Muscle of leg (tissue), 11 donors: ENCODE data around the gene MORF4L1. TPM values are rescaled to one million over a fixed set of nuclear protein-coding genes. Genes with fewer than 3 reads are reported as not detected.
"Not testable (repeated sequence)": the region's sequence is repeated elsewhere in the genome, so short reads cannot be mapped to it uniquely, and the experiment has no call there.

Experiments
- DNase-seq: peaks from one replicate; pipeline ENCODE4 v3.0.0; 2013
- H3K27ac ChIP-seq: one replicate; pipeline ENCODE4 v1.5.1; 2013; ENCODE audit warnings: mild to moderate bottlenecking, low read length, control low read depth
- H3K27me3 ChIP-seq: one replicate; pipeline ENCODE4 v1.6.1; 2013; ENCODE audit warnings: low read length; ENCODE audit not compliant: control insufficient read depth, insufficient read depth
- H3K36me3 ChIP-seq: one replicate; pipeline ENCODE4 v1.6.1; 2013; ENCODE audit warnings: low read length; ENCODE audit not compliant: control insufficient read depth, insufficient read depth
- H3K4me1 ChIP-seq: one replicate; pipeline ENCODE4 v1.6.1; 2013; ENCODE audit warnings: low read length; ENCODE audit not compliant: control insufficient read depth, insufficient read depth
- H3K4me3 ChIP-seq: one replicate; pipeline ENCODE4 v1.5.1; 2013; ENCODE audit warnings: low read length, control low read depth
- H3K9me3 ChIP-seq: replicated peaks from 2 replicates; pipeline ENCODE4 v1.6.1; 2013; ENCODE audit warnings: low read depth, low read length; ENCODE audit not compliant: control insufficient read depth
- WGBS: methylation state at CpG from one replicate; pipeline ENCODE4 v1.1.5; 2013; ENCODE audit warnings: missing lambda C conversion rate; ENCODE audit not compliant: insufficient coverage; 5-methylcytosine and 5-hydroxymethylcytosine counted together
- polyA plus RNA-seq, 8 donors: library from polyadenylated mRNA; unstranded; fragments of 120-200 nt; gene quantifications; one replicate each; pipeline versions ENCODE4 v1.2.1 to v1.2.3, GENCODE V29; 2013; ENCODE audit warnings: inconsistent platforms in 1 of 8, low replicate concordance in 1 of 8; ENCODE audit not compliant: insufficient read length in 8 of 8, insufficient read depth in 1 of 8
- total RNA-seq: library from RNA; stranded (reverse); fragments of 120-200 nt; gene quantifications from one replicate; pipeline ENCODE4 v1.2.4, GENCODE V29; 2013

MORF4L1 gene
- total and polyA plus RNA-seq, 9 donors, result 285 to 656 (median 558) TPM

DNA sequence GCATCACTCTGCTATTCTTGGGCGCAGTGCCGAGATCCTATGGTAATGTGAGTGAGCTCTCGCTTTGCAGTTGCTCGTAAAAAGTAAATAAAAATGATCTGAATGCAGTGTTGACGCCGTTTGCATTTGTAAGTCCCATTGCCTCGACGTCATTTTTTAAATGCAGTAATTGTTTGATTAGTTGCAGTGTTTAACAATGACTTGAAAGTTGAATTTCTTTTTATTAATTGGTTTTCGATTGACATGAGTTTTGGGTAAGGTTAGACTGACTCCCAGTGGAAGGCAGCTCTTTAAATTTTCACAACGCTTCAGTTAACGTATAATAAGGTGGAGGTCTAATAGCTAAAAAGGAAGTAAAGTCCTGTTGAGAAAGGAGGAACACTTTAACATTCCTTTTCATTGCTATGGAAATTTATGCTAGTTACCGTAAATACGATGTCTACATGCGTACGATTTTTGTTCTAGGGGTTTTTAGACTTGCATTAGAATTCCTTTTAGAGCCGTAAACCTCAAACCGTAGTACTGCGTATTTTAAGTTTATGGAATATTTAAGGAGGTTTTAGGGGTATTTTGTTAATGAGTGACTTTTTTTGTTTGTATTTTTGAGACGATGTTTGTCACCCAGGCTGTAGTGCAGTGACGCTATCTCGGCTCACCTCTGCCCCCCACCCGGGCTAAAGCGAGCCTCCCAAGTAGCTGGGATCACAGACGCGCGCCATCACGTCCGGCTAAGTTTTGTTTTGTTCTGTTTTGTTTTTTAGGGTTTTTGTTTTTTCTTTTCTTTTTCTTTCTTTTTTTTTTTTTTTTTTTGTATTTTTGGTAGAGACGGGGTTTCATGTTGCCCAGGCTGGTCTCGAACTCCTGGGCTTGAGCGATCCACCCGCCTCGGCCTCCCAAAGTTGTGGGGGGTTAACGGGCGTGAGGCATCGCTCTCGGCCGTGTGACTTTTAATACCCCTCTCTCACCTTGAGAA lies 1.4 kb downstream of the MORF4L1 start:
- Histone ChIP-seq H3K9me3 (no peaks in the 10 kb centered on the region), H3K27ac (peak overlapping the region; percentile 100), H3K36me3 (no peaks in the 10 kb centered on the region), H3K4me1 (peaks cover 18% of the 10 kb centered on the region), H3K27me3 (no peaks in the 10 kb centered on the region), H3K4me3 (peak overlapping the region; percentile 99)
- DNase-seq, result peak; percentile 60
- WGBS, result under 1% methylated on average over 13 of the region's 38 CpGs

DNA sequence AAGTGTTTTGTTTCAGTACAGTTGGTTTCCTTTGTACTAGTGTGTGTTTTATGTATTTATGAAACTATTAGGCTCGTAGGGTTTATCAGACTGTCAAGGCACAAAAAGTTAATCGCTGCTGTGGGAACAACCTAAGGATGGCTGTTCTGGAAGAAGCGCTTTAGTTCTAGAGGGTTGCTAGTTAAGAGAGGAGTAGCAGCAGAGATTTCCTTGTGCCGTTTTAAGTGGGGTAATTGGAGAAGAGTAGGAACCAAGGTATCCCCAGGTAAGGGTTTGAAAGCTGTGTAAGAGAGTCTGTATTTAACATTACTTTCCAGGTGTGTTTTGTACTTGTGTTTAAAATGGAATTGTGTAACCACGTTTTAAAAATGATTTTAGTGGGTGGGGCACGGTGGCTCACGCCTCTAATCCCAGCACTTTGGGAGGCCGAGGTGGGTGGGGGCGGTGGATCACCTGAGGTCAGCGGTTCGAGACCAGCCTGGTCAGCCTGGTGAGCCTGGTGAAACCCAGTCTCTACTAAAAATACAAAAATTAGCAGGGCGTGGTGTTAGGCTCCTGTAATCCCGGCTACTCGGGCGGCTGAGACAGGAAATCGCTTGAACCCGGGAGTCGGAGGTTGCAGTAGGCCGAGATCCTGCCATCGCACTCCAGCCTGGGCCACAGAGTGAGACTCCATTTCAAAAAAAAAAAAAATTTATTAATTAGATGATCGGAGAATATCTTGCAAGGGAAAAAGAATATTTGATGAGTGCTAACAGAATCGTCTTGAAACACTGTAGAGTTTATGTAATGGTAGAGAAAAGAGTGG lies 2.6 kb downstream of the MORF4L1 start:
- no peak overlapping the region for H3K4me3 ChIP-seq
- peaks cover 22% of the 10 kb centered on the region for H3K4me1 ChIP-seq
- no peak for DNase-seq
- no peaks in the 10 kb centered on the region for H3K27me3 ChIP-seq
- WGBS, result 35% methylated on average over 6 of the region's 22 CpGs
- no peaks in the 10 kb centered on the region for H3K9me3 ChIP-seq
- peak overlapping the region; percentile 100 for H3K27ac ChIP-seq
- no peaks in the 10 kb centered on the region for H3K36me3 ChIP-seq

DNA sequence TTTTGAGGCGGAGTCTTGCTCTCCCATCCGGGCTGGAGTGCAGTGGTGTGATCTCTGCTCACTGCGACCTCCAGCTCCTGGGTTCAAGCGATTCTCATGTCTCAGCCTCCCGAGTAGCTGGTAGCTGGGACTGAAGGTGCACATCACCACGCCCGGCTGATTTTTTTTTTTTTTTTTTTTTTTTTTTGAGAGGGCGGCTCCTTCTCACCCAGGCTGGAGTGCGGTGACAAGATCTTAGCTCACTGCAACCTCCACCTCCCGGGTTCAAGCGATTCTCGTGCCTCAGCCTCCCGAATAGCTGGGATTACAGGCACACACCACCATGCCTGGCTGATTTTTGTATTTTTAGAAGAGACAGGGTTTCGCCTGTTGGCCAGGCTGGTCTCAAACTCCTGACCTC lies 4.3 kb downstream of the MORF4L1 start:
- peaks cover 22% of the 10 kb centered on the region for H3K4me1 ChIP-seq
- 100% methylated on average over 1 of the region's 14 CpGs for WGBS
- not testable (repeated sequence) for H3K9me3 ChIP-seq, H3K27ac ChIP-seq, DNase-seq, H3K36me3 ChIP-seq, H3K4me3 ChIP-seq, H3K27me3 ChIP-seq

DNA sequence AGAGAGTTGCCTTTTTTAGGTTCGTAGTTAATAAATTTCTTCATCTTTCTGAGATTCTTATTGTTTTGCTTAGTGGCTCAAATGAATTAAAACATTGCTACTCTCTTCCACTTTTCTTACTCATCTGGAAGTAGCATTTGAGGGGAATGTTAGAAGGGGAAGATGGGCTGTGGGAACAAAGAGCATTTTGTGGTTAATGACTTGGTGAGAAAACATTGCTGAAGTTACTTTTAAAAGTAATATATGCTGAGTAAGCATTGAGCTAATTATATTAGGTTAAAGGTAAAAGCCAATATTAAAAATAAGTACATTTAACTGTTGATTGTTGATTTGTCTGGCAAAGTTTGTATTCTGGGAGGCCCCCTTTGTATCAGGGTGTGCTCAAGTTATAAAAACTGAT lies 5.7 kb downstream of the MORF4L1 start:
- Histone ChIP-seq H3K27ac (no peak overlapping the region), H3K4me1 (peaks cover 19% of the 10 kb centered on the region), H3K27me3 (no peaks in the 10 kb centered on the region), H3K4me3 (no peak overlapping the region), H3K9me3 (no peaks in the 10 kb centered on the region), H3K36me3 (peaks cover 5% of the 10 kb centered on the region)
- no CpG with 5 or more reads among the region's 1 CpG for WGBS
- DNase-seq, result no peak

DNA sequence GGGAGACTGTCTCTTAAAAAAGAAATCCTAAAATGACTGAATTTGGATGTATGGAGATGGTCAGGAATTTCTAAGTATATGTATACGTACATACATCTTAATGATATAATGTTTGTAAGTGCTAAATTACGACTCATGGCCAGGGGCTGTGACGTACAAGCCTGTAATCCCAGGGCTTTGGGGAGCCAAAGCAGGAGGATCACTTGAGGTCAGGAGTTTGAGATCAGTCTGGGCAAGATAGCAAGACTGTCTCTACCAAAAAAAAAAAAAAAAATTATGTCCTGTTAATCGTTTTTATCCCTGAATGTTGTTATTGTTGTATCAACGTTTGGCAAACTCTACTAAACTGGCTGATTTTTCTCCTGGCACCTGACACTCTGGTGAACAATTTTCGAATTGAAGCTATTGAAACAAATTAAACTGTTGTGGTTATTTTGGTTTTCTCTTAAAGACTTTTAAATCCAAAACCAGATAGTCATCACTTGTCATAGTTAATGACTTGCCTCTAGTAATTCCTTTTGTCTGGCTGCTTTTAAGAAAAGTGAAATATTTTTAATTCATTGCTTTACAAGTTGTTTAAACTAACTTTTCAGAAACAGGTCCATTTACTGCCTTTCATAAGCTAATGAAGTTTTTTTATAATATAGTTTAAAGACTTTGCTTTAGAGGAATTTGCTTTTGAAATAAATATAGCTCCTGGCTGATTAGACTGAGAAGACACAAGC lies 7.0 kb downstream of the MORF4L1 start:
- WGBS, result no CpG with 5 or more reads among the region's 6 CpGs
- no peak for DNase-seq
- Histone ChIP-seq H3K9me3 (no peaks in the 10 kb centered on the region), H3K27me3 (no peaks in the 10 kb centered on the region), H3K36me3 (peaks cover 12% of the 10 kb centered on the region), H3K27ac (no peak overlapping the region), H3K4me3 (no peak overlapping the region), H3K4me1 (peaks cover 19% of the 10 kb centered on the region)

DNA sequence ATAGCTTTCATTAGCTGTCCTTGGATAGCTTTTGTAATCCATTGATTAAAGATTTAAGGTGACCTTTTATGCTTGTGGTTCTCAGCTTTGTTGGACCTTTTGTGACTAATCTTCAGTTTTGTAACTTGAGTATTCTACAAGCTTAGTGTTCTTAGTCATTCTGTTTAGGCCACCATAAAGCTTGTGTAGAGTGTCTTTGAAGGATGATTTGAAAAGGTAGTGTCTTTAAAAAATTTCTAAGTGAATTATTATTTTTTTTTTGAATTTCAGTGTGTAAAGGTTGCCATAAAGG lies 7.5 kb downstream of the MORF4L1 start:
- H3K4me3 ChIP-seq, result no peak overlapping the region
- H3K27ac ChIP-seq, result no peak overlapping the region
- H3K4me1 ChIP-seq, result peaks cover 19% of the 10 kb centered on the region
- no peak for DNase-seq
- no peaks in the 10 kb centered on the region for H3K9me3 ChIP-seq
- H3K36me3 ChIP-seq, result peaks cover 12% of the 10 kb centered on the region
- H3K27me3 ChIP-seq, result no peaks in the 10 kb centered on the region

- no CpG with 5 or more reads among the region's 1 CpG for WGBS
- H3K36me3 ChIP-seq, result peaks cover 12% of the 10 kb centered on the region
Observed at GRCh38 chr15:78880813-78881212, 8.1 kb downstream of the MORF4L1 start.

GRCh38 chr15:78881681-78882080 lies 9.0 kb downstream of the MORF4L1 start:
- DNase-seq, result no peak
- WGBS, result no CpG with 5 or more reads among the region's 1 CpG
- no peak overlapping the region for H3K27ac ChIP-seq
- no peaks in the 10 kb centered on the region for H3K27me3 ChIP-seq
- peaks cover 19% of the 10 kb centered on the region for H3K36me3 ChIP-seq
- peaks cover 12% of the 10 kb centered on the region for H3K4me1 ChIP-seq
- H3K9me3 ChIP-seq, result no peaks in the 10 kb centered on the region
- no peak overlapping the region for H3K4me3 ChIP-seq

More at GRCh38 chr15:78880813-78881212, 8.1 kb downstream of the MORF4L1 start:
- H3K4me1 ChIP-seq, result peaks cover 16% of the 10 kb centered on the region
- no peaks in the 10 kb centered on the region for H3K9me3 ChIP-seq
- DNase-seq, result no peak
- no peak overlapping the region for H3K27ac ChIP-seq
- H3K4me3 ChIP-seq, result no peak overlapping the region
- no peaks in the 10 kb centered on the region for H3K27me3 ChIP-seq

GRCh38 chr15:78889000-78889399 lies 16.3 kb downstream of the MORF4L1 start:
- Histone ChIP-seq H3K9me3 (no peaks in the 10 kb centered on the region), H3K27ac (no peak overlapping the region), H3K27me3 (no peaks in the 10 kb centered on the region), H3K4me3 (no peak overlapping the region), H3K36me3 (peaks cover 42% of the 10 kb centered on the region), H3K4me1 (no peaks in the 10 kb centered on the region)
- WGBS, result no CpG with 5 or more reads among the region's 4 CpGs
- no peak for DNase-seq

- no peaks in the 10 kb centered on the region for H3K9me3 ChIP-seq
- no peak overlapping the region for H3K4me3 ChIP-seq
- no peaks in the 10 kb centered on the region for H3K4me1 ChIP-seq
- H3K27me3 ChIP-seq, result no peaks in the 10 kb centered on the region
- no peak overlapping the region for H3K27ac ChIP-seq
- no peak for DNase-seq
- peaks cover 38% of the 10 kb centered on the region for H3K36me3 ChIP-seq
- WGBS, result no CpG with 5 or more reads among the region's 2 CpGs
Observed at GRCh38 chr15:78893538-78893937, 20.8 kb downstream of the MORF4L1 start.
